HG02642 (cell line): ENCODE results near the gene IFNA8.
A peak's percentile ranks its signal among the peaks of the same experiment; 100 is the strongest.
"Not testable (repeated sequence)": the region's sequence is repeated elsewhere in the genome, so short reads cannot be mapped to it uniquely, and the experiment has no call there.

Source experiments
- ATAC-seq: cut with Tn5 transposase; IDR thresholded peaks from one replicate; pipeline ENCODE4 v1.9.1; 2021; ENCODE audit warnings: mild to moderate bottlenecking; ENCODE audit not compliant: unreplicated experiment, poor library complexity

IFNA8 gene

DNA sequence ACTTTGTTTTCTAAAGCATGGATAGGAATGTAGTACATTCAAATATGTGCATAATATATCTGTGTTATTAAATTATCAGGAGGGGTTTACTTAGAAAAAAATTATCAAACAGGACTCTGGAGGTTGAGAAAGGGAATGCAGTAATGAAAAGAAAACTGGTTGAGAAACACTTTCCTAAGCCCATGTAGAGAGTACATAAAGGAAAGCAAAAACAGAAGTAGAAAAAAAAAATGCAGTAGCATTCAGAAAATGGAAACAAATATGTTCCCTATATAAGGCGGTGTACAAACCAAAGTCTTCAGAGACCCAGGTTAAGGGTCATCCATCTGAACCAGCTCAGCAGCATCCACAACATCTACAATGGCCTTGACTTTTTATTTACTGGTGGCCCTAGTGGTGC is at the start of gene IFNA8:
TSS of gene IFNA8 (plus strand) at position 301 of the 400 bp plus-strand sequence. CDS start at position 361, 60 bp downstream.
- no peak for ATAC-seq

DNA sequence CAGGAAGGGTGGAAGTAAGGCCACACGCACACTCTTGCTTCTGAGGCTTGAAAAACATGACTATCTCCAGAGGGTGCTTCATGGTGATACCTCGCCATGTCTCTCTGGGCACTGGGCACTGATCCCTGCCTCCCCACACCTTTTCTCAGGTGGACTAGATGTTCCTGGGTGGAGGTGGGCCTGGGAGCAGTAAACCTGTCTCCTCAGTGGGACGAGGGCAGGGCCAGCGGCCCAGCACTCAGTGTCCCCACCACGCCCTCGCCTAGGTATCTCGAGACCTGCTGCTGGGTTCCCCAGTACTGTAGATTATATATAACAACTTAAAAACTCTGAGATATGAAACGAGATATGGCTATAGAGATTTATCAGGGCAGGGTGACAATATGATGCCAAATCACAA is 46.6 kb upstream of the IFNA8 start:
- ATAC-seq: no peak

DNA sequence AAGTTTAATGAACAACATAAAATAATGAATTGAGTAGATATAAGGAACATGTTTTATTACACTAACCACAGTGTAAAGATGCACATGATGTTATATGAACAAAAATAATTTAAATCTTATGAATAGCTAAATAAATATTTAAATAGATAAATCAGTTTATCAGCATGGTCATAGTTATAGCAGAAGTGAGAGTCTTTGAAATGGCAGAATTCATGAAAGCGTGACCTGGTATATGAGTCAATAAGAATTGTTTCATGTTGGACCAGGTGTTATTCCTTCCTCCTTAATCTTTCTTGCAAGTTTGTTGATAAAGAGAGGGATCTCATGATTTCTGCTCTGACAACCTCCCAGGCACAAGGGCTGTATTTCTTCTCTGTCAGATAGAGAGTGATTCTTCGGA is 41.7 kb upstream of the IFNA8 start:
- ATAC-seq: peak; percentile 77

DNA sequence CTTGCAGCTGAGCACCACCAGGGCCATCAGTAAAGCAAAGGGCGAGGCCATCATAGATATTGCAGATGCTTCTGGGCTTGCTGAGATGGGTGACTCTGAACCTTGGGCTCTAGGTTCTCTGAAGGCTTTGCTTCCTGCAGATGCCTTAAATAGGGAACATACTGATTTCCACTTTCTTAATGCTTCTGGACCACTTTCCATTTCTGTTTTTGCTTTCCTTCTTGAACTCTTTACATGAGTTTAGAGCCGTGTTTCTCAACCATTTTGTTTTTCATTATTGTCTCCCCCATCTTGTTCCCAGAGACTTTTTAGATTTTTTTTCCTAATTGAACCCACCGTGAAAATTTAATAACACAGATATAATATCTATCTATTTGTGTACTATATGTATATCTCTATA is 41.0 kb upstream of the IFNA8 start, which contains the start of gene IFNA13:
TSS of gene IFNA13 (minus strand) at position 101 of the 400 bp plus-strand sequence. CDS start at position 54, 47 bp downstream.
- no peak for ATAC-seq

GRCh38 chr9:21371467-21371866 is 37.5 kb upstream of the IFNA8 start:
- not testable (repeated sequence) for ATAC-seq

- peak; percentile 98 for ATAC-seq
These were observed 27.2 kb upstream of the IFNA8 start for GRCh38 chr9:21381448-21382339.

DNA sequence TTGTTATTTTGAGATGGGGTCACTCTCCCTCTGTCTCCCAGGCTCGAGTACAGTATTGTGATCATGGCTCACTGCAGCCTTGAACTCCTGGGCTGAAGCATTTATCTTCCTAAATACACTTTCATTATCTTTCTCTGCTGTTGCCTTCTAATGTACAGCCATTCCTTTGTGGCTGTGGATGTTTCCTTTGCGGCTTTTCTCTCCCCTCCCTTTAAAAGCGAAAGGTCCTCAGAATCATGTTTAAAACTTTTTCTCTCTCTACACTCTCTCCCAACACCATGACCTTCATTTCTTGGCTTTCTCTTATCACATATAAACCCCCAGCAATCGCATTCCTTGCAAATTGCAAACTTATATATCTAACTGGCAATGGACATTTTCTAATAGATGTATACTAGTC is 25.3 kb upstream of the IFNA8 start:
- ATAC-seq: no peak

GRCh38 chr9:21385131-21385670 is 23.7 kb upstream of the IFNA8 start, which contains the start of gene IFNA2:
Gene IFNA2, minus strand, starts transcription at chr9:21385398. Its CDS starts 69 bp downstream, at chr9:21385329.
- ATAC-seq: no peak

GRCh38 chr9:21392270-21392669 is 16.6 kb upstream of the IFNA8 start:
- peak; percentile 83 for ATAC-seq

- ATAC-seq: peak; percentile 82
These were observed 12.9 kb upstream of the IFNA8 start for GRCh38 chr9:21395778-21396717.

- ATAC-seq: no peak
These were observed 9.9 kb upstream of the IFNA8 start for GRCh38 chr9:21398955-21399489.

GRCh38 chr9:21399956-21400355 is 9.0 kb upstream of the IFNA8 start:
- ATAC-seq: no peak

DNA sequence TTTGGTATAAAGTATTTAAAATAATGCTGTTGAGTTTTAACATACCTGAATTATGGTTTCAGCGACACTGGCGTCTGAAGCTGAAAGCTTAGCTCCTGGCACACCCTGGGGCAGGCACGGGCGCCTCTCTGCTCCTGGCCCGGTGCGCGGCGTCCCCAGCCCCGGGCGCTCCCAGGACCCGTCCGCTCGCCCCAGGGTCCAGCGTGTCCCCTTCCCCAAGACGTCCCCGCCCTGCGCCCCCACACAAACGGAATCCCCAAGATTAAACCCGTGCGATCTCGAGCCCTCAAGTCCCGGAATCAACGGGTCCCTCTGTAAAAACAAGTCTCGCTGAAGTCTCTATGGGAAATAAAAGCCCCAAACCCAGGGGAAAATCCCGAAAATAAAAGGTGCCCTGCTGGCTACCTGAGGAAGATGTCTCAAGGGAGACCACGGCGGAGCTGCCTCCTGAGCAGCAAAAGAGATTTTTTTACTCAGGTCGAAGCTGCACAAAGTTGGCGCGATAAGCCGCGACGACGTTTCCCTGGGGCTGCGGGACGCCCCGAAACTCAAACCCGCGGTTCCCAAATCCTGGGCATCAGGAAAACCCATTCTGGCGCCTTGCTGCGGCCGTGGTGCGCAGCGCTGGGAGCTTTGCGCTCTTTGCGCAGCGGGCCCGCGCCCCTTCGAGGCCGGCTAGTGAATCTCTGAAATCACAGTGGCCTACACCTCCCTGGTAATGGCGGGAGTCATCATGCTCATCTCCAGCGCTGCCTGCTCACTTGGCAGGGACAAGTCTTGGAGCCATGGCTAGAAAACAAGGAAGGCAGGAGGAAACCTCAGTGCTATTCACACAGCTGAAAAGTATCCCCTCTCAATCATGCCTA is 6.3 kb upstream of the IFNA8 start:
- peak; percentile 68 for ATAC-seq

- ATAC-seq: no peak
These were observed 4.8 kb upstream of the IFNA8 start for GRCh38 chr9:21404146-21404545.

DNA sequence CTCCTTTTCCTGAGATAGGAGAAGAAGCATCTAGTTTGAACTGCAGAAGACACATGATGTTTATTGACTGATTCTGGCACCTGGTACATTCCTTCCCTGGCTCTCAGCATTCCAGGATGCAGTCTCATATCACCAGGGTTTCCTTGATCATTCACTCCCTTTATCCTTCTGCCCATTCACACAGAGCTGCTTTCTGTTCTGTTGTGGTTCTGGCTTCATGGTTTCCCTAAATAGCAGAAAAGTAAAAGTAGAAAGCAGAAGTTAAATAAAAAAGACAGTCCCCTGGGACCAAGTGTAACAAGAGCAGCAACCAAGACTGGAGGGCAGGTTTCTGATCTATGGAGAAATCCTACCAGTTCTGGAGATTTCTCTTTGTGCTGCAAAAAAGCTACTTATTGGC is 3.2 kb downstream of the IFNA8 start:
- ATAC-seq: peak; percentile 42

- ATAC-seq: no peak
These were observed 4.2 kb downstream of the IFNA8 start for GRCh38 chr9:21413151-21413550.

GRCh38 chr9:21413624-21414023 is 4.7 kb downstream of the IFNA8 start:
- peak; percentile 73 for ATAC-seq

DNA sequence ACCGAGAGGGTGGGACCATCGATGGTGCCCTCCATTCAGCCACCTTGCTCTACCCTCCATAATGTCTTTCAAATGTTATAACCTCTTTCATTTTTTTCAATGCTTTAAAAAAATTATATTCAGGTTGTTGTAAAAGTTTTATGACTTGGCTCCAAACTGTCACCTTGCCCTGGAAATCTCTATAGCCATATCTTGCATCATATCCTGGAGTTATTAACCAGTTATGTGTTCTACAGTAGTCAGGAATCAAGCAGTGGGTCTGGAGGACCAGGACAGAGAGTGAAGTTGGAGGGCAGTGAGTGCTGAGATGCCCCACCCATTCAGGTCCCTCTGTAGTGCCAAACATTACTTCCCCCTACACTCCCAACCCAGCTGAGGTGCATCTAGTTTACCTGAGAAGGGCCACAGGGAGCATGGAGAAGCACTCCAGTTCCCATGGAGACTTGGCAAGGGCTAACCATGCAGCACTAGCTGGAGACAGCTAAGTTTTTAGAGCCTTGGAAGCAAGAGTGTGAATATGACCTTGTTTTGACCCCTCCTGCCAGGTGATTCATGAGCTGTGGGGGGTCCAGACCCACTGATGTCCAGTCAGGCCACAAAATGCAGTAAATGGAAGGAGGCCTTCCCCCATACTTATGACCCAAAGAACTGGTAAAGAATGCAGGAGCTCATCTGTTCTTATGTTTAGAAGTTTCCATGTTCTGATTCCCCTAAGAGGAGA is 5.5 kb downstream of the IFNA8 start:
- no peak for ATAC-seq
